Body of pancreas (tissue), 4 donors: ENCODE results near the gene CT45A6. TPM values are rescaled to one million over a fixed set of nuclear protein-coding genes. Genes with fewer than 3 reads are reported as not detected.
"Not testable (repeated sequence)": the region's sequence is repeated elsewhere in the genome, so short reads cannot be mapped to it uniquely, and the experiment has no call there.

ENCODE experiments used
- ATAC-seq: fragments of 150-250 bp; one replicate; pipeline ENCODE4 v1.9.1; 2016
- DNase-seq, 4 donors: peaks; one replicate each; pipeline ENCODE4 v3.0.0-alpha.2; 2019
- H3K27ac ChIP-seq, 4 donors: fragments of 200-600 bp; sonication (generic); 1 replicate in 3 of 4; 2 replicates in 1 of 4; pipeline versions ENCODE4 v1.5.1 to v1.6.1; 2016 to 2019; ENCODE audit warnings: mild to moderate bottlenecking in 1 of 4, mixed read lengths in 1 of 4, moderate library complexity in 1 of 4
- H3K27me3 ChIP-seq, 2 donors: fragments of 200-600 bp; sonication (generic); one replicate each; pipeline ENCODE4 v1.6.0; 2016; ENCODE audit warnings: mild to moderate bottlenecking in 1 of 2
- H3K36me3 ChIP-seq, 2 donors: fragments of 200-600 bp; sonication (generic); replicated peaks in 1 of 2; 2 replicates each; pipeline ENCODE4 v1.5.1; 2016; ENCODE audit warnings: low read depth in 2 of 2; ENCODE audit not compliant: insufficient read depth in 1 of 2
- H3K4me1 ChIP-seq: fragments of 200-600 bp; sonication (generic); one replicate; pipeline ENCODE4 v1.6.0; 2016
- H3K4me3 ChIP-seq, 2 donors: fragments of 200-600 bp; sonication (generic); 1 replicate in 1 of 2; 2 replicates in 1 of 2; pipeline ENCODE4 v1.5.1; 2016 to 2019
- H3K9me3 ChIP-seq, 3 donors: fragments of 200-600 bp; sonication (generic); 1 replicate in 2 of 3; 2 replicates in 1 of 3; pipeline ENCODE4 v1.5.1; 2016
- WGBS, 2 donors: methylation state at CpG; one replicate each; pipeline ENCODE4 v1.1.5; 2017; 5-methylcytosine and 5-hydroxymethylcytosine counted together
- intact Hi-C: fragments of 100-400 bp; cut with DNase I; formaldehyde crosslinking; loops from one replicate; pipeline ENCODE4 v1.15.1; 2023
- total RNA-seq, 2 donors: library from RNA; depleted of rRNA; stranded (reverse); fragments of >200 nt; gene quantifications; one replicate each; pipeline ENCODE4 v1.1.0, GENCODE V29; 2016

Gene CT45A6, protein sequence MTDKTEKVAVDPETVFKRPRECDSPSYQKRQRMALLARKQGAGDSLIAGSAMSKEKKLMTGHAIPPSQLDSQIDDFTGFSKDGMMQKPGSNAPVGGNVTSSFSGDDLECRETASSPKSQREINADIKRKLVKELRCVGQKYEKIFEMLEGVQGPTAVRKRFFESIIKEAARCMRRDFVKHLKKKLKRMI
- not detected for total RNA-seq

DNA sequence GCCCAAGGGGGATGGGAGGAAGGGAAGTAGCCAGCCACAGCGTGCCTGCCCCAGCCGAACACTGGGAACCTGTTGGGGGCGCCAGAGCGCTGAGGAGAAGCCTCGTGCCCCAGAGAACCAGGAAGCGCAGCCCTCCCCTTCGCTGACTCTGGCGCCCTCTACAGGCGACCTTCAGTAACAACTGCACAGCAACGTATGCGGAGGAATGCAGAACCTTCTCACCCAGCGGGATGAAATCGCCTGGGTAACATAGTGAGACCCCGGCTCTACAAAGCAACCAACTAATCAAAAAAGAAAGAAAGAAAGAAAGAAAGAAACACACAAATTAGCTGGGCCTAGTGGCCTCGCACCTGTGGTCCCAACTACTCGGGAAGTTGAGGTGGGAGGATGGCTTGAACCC is at the start of gene CT45A6:
Gene CT45A6, minus strand, starts transcription at position 101 of the 400 bp plus-strand sequence. CDS start 3,794 bp downstream, outside the sequence.
- intact Hi-C loops, ATAC-seq, H3K27me3 ChIP-seq, H3K9me3 ChIP-seq, H3K4me1 ChIP-seq, H3K27ac ChIP-seq, DNase-seq, H3K4me3 ChIP-seq, H3K36me3 ChIP-seq: not testable (repeated sequence)
- no CpG with 5 or more reads among the region's 16 CpGs for WGBS, 2 donors

DNA sequence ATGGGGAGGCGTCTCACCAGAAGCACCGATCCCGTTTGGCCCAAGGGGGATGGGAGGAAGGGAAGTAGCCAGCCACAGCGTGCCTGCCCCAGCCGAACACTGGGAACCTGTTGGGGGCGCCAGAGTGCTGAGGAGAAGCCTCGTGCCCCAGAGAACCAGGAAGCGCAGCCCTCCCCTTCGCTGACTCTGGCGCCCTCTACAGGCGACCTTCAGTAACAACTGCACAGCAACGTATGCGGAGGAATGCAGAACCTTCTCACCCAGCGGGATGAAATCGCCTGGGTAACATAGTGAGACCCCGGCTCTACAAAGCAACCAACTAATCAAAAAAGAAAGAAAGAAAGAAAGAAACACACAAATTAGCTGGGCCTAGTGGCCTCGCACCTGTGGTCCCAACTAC is 34.6 kb upstream of the CT45A6 start, which contains the start of gene CT45A7:
Gene CT45A7, minus strand, starts transcription at position 101 of the 400 bp plus-strand sequence. CDS start 3,747 bp downstream, outside the sequence.
- no CpG with 5 or more reads among the region's 17 CpGs for WGBS, 2 donors
- H3K9me3 ChIP-seq, H3K4me1 ChIP-seq, H3K27ac ChIP-seq, ATAC-seq, DNase-seq, H3K36me3 ChIP-seq, intact Hi-C loops, H3K27me3 ChIP-seq, H3K4me3 ChIP-seq: not testable (repeated sequence)

DNA sequence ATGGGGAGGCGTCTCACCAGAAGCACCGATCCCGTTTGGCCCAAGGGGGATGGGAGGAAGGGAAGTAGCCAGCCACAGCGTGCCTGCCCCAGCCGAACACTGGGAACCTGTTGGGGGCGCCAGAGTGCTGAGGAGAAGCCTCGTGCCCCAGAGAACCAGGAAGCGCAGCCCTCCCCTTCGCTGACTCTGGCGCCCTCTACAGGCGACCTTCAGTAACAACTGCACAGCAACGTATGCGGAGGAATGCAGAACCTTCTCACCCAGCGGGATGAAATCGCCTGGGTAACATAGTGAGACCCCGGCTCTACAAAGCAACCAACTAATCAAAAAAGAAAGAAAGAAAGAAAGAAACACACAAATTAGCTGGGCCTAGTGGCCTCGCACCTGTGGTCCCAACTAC is 17.3 kb upstream of the CT45A6 start, which contains the start of gene CT45A2:
Gene CT45A2, minus strand, starts transcription at position 101 of the 400 bp plus-strand sequence. CDS start 3,747 bp downstream, outside the sequence.
- WGBS, 2 donors: no CpG with 5 or more reads among the region's 17 CpGs
- ATAC-seq, H3K36me3 ChIP-seq, DNase-seq, H3K9me3 ChIP-seq, H3K4me1 ChIP-seq, H3K4me3 ChIP-seq, intact Hi-C loops, H3K27ac ChIP-seq, H3K27me3 ChIP-seq: not testable (repeated sequence)

DNA sequence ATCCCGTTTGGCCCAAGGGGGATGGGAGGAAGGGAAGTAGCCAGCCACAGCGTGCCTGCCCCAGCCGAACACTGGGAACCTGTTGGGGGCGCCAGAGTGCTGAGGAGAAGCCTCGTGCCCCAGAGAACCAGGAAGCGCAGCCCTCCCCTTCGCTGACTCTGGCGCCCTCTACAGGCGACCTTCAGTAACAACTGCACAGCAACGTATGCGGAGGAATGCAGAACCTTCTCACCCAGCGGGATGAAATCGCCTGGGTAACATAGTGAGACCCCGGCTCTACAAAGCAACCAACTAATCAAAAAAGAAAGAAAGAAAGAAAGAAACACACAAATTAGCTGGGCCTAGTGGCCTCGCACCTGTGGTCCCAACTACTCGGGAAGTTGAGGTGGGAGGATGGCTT is 17.2 kb downstream of the CT45A6 start, which contains the start of gene CT45A5:
Gene CT45A5, minus strand, starts transcription at position 101 of the 400 bp plus-strand sequence. CDS start 3,774 bp downstream, outside the sequence.
- WGBS, 2 donors: no CpG with 5 or more reads among the region's 16 CpGs
- H3K4me3 ChIP-seq, DNase-seq, ATAC-seq, H3K4me1 ChIP-seq, H3K27ac ChIP-seq, H3K36me3 ChIP-seq, intact Hi-C loops, H3K9me3 ChIP-seq, H3K27me3 ChIP-seq: not testable (repeated sequence)

DNA sequence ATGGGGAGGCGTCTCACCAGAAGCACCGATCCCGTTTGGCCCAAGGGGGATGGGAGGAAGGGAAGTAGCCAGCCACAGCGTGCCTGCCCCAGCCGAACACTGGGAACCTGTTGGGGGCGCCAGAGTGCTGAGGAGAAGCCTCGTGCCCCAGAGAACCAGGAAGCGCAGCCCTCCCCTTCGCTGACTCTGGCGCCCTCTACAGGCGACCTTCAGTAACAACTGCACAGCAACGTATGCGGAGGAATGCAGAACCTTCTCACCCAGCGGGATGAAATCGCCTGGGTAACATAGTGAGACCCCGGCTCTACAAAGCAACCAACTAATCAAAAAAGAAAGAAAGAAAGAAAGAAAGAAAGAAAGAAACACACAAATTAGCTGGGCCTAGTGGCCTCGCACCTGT is 34.5 kb downstream of the CT45A6 start, which contains the start of gene CT45A3:
Gene CT45A3, minus strand, starts transcription at position 101 of the 400 bp plus-strand sequence. CDS start 3,747 bp downstream, outside the sequence.
- H3K27me3 ChIP-seq, H3K4me3 ChIP-seq, H3K9me3 ChIP-seq, intact Hi-C loops, ATAC-seq, DNase-seq, H3K4me1 ChIP-seq, H3K27ac ChIP-seq, H3K36me3 ChIP-seq: not testable (repeated sequence)
- no CpG with 5 or more reads among the region's 17 CpGs for WGBS, 2 donors

DNA sequence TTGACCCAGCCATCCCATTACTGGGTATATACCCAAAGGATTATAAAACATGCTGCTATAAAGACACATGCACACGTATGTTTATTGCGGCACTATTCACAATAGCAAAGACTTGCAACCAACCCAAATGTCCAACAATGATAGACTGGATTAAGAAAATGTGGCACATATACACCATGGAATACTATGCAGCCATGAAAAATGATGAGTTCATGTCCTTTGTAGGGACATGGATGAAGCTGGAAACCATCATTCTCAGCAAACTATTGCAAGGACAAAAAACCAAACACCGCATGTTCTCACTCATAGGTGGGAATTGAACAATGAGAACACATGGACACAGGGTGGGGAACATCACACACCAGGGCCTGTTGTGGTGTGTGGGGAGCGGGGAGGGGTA is 57.8 kb downstream of the CT45A6 start:
- H3K4me1 ChIP-seq, DNase-seq, H3K27ac ChIP-seq, ATAC-seq, H3K27me3 ChIP-seq, intact Hi-C loops, H3K36me3 ChIP-seq, H3K9me3 ChIP-seq, H3K4me3 ChIP-seq: not testable (repeated sequence)
- WGBS, 2 donors: 79 to 89% methylated on average over 2 to 4 of the region's 4 CpGs

Other genes starting within 250 kb of the CT45A6 start
- not detected for gene CT45A1, start 89.1 kb downstream of the CT45A6 start, total RNA-seq
- gene CT45A3, start 34.6 kb downstream of the CT45A6 start, total RNA-seq: not detected
- gene CT45A5, start 17.3 kb downstream of the CT45A6 start, total RNA-seq: not detected
- not detected for gene CT45A2, start 17.2 kb upstream of the CT45A6 start, total RNA-seq
- gene CT45A7, start 34.5 kb upstream of the CT45A6 start, total RNA-seq: not detected
- not detected for gene CT45A8, start 51.8 kb upstream of the CT45A6 start, total RNA-seq
- gene CT45A9, start 69.0 kb upstream of the CT45A6 start, total RNA-seq: not detected
- gene CT45A10, start 90.7 kb upstream of the CT45A6 start, total RNA-seq: not detected
- not detected for gene SAGE1, start 90.9 kb upstream of the CT45A6 start, total RNA-seq
- 10 to 100 TPM in 1 of 2 donors, 1 to 10 TPM in 1; 4.6 to 13.2 TPM for gene MMGT1, start 171.2 kb upstream of the CT45A6 start, total RNA-seq
- 1 to 10 TPM; 1.6 to 6.2 TPM for gene SLC9A6, start 182.6 kb upstream of the CT45A6 start, total RNA-seq